Stomach smooth muscle (tissue), 2 donors: ENCODE measurements around the gene LHX4.

Source experiments
- H3K27ac ChIP-seq: one replicate; pipeline ENCODE4 v1.7.0; 2013; ENCODE audit warnings: mild to moderate bottlenecking, low read length, inconsistent platforms
- H3K27me3 ChIP-seq, 2 donors: one replicate each; pipeline ENCODE4 v1.7.0; 2013; ENCODE audit warnings: low read length in 2 of 2; ENCODE audit not compliant: insufficient read depth in 2 of 2, control insufficient read depth in 1 of 2
- H3K36me3 ChIP-seq, 2 donors: one replicate each; pipeline ENCODE4 v1.7.0; 2013; ENCODE audit warnings: low read length in 2 of 2; ENCODE audit not compliant: control insufficient read depth in 2 of 2, insufficient read depth in 2 of 2
- H3K4me1 ChIP-seq: one replicate; pipeline ENCODE4 v1.7.0; 2013; ENCODE audit warnings: low read length; ENCODE audit not compliant: control insufficient read depth, insufficient read depth
- H3K4me3 ChIP-seq, 2 donors: one replicate each; pipeline ENCODE4 v1.7.0; 2013; ENCODE audit warnings: low read length in 2 of 2
- H3K9ac ChIP-seq, 2 donors: one replicate each; pipeline ENCODE4 v1.7.0; 2013; ENCODE audit warnings: low read length in 2 of 2, mild to moderate bottlenecking in 1 of 2
- H3K9me3 ChIP-seq, 2 donors: one replicate each; pipeline ENCODE4 v1.7.0; 2013; ENCODE audit warnings: low read length in 2 of 2; ENCODE audit not compliant: control insufficient read depth in 2 of 2
- donor health status: healthy.
- donor health status: Pancreatic carcinoma.

The LHX4 gene

DNA sequence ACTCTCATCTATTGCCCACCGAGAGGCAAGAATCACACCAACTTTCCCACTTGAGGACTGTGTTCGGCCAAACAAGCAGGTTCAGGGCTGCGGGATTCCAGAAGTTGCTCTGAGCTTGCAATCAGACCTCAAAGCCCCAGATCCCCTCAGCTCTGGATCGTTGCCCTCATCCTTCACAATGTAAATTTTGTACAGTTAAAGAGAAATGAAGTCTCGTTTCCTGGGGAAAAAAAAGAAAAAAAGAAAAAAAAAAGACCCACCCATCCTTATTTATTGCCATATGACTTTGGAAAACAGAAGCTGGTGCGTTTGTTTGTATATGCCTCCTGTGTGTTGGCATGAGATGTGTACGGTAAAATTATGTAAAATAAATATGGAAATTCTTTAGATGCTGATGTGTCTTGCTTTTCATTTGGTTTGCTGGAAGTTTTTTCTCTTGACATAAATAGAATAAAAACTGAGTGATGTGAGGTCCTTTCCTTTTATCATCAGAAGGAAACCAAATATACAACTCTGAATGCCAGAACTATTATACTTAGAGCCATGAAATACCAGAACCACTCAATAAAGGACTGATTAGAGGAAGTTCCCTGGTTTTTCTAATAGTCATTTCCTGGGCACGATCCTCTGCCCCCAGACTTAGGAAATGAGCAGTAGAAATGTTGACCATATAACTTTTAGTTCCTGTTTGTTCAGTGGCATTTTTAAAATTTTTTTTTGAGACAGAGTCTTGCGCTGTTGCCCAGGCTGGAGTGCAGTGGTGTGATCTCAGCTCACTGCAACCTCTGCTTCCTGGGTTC is 48.7 kb downstream of the LHX4 start:
- H3K27me3 ChIP-seq, result no peaks in the 10 kb centered on the region
- no peak overlapping the region for H3K9ac ChIP-seq
- no peak overlapping the region for H3K4me3 ChIP-seq
- H3K9me3 ChIP-seq, result no peaks in the 10 kb centered on the region
- peaks cover 0 to 6% of the 10 kb centered on the region in 2 donors for H3K36me3 ChIP-seq
- H3K27ac ChIP-seq, result no peak overlapping the region
- no peaks in the 10 kb centered on the region for H3K4me1 ChIP-seq

DNA sequence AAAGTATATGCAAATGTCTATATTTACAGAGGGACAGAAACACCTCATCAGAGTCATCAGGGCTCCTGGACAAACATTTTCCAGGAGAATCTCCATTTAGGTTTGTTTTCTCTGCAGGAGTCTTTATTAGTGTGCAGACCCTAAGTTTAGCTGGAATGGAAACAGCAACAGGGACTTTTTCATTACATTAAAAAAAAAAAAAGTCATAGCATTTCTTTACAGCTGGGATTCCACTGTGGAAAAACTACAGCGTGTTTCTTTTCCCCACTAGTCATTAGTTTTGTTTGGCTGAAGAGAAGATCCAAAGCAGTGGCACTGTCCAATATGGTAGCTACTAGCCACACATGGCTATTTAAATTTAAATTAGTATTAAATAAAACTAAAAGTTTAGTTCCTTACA is 49.6 kb downstream of the LHX4 start:
- no peaks in the 10 kb centered on the region for H3K27me3 ChIP-seq
- no peaks in the 10 kb centered on the region for H3K9me3 ChIP-seq
- no peak overlapping the region for H3K27ac ChIP-seq
- no peak overlapping the region for H3K9ac ChIP-seq
- H3K36me3 ChIP-seq, result peaks cover 0 to 3% of the 10 kb centered on the region in 2 donors
- H3K4me3 ChIP-seq, result no peak overlapping the region
- H3K4me1 ChIP-seq, result no peaks in the 10 kb centered on the region

DNA sequence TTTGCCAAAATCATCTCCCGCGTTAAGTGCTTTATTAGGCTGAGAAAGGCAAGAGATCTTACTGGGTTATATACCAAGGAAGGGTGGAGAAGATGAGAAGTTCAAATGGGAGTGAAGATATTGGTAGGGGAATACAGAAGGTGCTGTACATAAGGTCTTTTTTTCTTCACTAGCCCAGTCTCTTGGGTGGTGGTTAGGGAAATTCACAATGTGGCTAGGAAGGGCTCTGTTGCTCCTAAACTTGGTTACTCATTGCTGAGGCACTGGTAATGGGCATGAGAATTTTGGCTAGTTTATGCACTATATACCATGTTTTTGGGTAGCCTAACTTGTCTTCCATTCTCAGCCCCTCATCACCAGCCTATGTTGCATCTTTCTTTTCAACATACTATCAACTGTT is 50.6 kb downstream of the LHX4 start:
- no peaks in the 10 kb centered on the region for H3K9me3 ChIP-seq
- no peak overlapping the region for H3K27ac ChIP-seq
- H3K36me3 ChIP-seq, result peaks cover 0 to 3% of the 10 kb centered on the region in 2 donors
- no peaks in the 10 kb centered on the region for H3K4me1 ChIP-seq
- H3K4me3 ChIP-seq, result no peak overlapping the region
- no peak overlapping the region for H3K9ac ChIP-seq
- no peaks in the 10 kb centered on the region for H3K27me3 ChIP-seq

DNA sequence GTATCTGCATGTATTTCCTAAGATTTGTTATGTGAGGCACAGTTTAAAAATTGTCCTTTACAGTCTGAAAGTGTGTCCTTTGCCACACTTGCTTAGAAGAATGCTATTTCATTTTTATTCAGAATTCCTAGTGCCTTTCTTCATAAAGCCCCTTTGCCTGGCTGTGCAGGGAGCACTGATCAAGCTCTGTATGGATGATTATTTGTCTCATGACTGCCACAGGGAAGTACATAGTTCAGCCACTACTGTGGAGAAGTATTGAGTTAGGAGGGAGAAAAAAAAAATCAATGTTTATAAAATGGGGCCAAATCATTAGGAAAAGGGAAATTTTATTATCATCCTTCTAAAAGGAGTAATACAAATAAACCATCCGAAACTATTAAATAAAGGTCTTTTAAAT is 51.4 kb downstream of the LHX4 start:
- Histone ChIP-seq H3K36me3 (peaks cover 0 to 3% of the 10 kb centered on the region in 2 donors), H3K4me1 (no peaks in the 10 kb centered on the region), H3K9me3 (no peaks in the 10 kb centered on the region), H3K27ac (no peak overlapping the region), H3K27me3 (no peaks in the 10 kb centered on the region), H3K9ac (no peak overlapping the region), H3K4me3 (no peak overlapping the region)

DNA sequence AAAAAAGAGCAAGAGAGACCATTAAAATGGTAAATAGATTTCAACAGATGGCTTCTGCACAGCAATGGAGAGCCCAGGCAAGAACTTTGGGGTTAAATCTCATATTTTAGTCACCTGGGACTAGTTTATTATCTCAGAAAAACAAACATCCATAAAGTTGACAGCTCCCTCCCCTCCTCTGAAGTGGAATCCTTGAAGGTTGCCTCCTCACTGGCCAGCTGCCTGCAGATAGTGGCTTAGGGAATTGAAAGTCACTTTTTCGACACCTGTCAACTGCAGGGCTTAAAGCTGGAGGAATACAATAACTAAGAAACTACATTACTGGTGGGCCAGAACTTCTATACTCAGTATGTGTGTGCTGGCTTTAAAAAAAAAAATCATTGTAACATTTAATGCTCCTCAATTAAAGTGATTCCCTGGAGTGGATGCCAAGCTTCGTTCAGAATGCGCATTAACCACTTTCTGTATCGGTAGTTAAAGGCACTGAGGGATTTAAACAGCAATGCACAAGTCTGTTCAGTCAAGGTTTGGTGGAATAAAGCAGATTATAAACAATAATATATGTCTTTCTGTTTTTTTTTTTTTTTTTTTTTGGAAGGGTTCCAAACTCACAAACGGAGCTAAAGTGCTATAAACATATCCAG is 52.5 kb downstream of the LHX4 start:
- Histone ChIP-seq H3K4me1 (no peaks in the 10 kb centered on the region), H3K9me3 (no peaks in the 10 kb centered on the region), H3K9ac (no peak overlapping the region), H3K27ac (no peak overlapping the region), H3K36me3 (peaks cover 0 to 3% of the 10 kb centered on the region in 2 donors), H3K27me3 (no peaks in the 10 kb centered on the region), H3K4me3 (no peak overlapping the region)

DNA sequence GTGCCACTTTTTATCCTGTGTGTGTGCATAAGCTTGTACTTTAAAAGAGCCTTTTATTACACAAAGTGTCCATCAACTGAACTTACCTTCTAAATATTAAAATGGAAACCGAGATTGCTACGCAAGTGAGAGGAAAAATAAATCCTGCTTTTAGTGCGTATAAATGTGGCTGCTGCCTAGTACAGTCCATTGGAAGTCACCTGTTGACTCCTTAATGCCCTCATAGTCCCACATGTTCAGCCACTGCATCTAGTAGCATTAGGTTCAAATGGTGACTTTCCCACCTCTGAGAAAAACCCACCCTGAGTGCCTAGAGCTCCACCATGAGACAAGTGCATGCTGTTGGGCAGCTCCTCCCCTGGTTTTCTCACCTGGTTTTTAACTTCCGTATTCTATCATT is 53.0 kb downstream of the LHX4 start:
- Histone ChIP-seq H3K27ac (no peak overlapping the region), H3K36me3 (peaks cover 0 to 3% of the 10 kb centered on the region in 2 donors), H3K27me3 (no peaks in the 10 kb centered on the region), H3K4me1 (no peaks in the 10 kb centered on the region), H3K4me3 (no peak overlapping the region), H3K9ac (no peak overlapping the region), H3K9me3 (no peaks in the 10 kb centered on the region)

DNA sequence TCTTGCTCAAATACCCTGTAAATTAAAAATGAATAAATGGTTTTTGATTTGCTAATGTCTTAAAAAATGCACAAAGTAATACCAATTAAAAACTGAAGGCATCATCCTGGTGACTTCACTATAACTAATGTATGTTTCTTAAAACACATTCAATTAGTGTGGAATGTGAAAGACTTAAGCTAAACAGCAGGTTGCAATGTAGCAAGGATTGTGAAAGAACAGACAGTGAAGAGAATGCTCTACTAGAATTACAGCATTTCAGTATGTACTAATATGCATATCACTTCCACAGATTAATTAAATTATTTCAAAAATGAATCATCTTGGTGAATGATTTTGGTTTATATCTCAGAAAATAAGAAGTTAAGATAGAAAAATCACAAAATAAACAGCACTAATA is 56.4 kb downstream of the LHX4 start:
- H3K27ac ChIP-seq, result no peak overlapping the region
- H3K27me3 ChIP-seq, result no peaks in the 10 kb centered on the region
- no peak overlapping the region for H3K9ac ChIP-seq
- H3K9me3 ChIP-seq, result no peaks in the 10 kb centered on the region
- no peak overlapping the region for H3K4me3 ChIP-seq
- no peaks in the 10 kb centered on the region for H3K4me1 ChIP-seq
- H3K36me3 ChIP-seq, result no peaks in the 10 kb centered on the region

- no peaks in the 10 kb centered on the region for H3K4me1 ChIP-seq
- no peak overlapping the region for H3K27ac ChIP-seq
- H3K9me3 ChIP-seq, result no peaks in the 10 kb centered on the region
- H3K4me3 ChIP-seq, result no peak overlapping the region
- no peak overlapping the region for H3K9ac ChIP-seq
- no peaks in the 10 kb centered on the region for H3K27me3 ChIP-seq
- no peaks in the 10 kb centered on the region for H3K36me3 ChIP-seq
Measured at GRCh38 chr1:180287988-180288705, 58.1 kb downstream of the LHX4 start.

- Histone ChIP-seq H3K9ac (no peak overlapping the region), H3K27ac (no peak overlapping the region)
Measured at GRCh38 chr1:180288940-180289339, 58.9 kb downstream of the LHX4 start.

GRCh38 chr1:180290265-180291001 is 60.4 kb downstream of the LHX4 start:
- Histone ChIP-seq H3K36me3 (no peaks in the 10 kb centered on the region), H3K27me3 (no peaks in the 10 kb centered on the region), H3K9ac (no peak overlapping the region), H3K4me1 (no peaks in the 10 kb centered on the region), H3K9me3 (no peaks in the 10 kb centered on the region), H3K27ac (no peak overlapping the region), H3K4me3 (no peak overlapping the region)

More at GRCh38 chr1:180288940-180289339, 58.9 kb downstream of the LHX4 start:
- Histone ChIP-seq H3K4me3 (no peak overlapping the region), H3K36me3 (no peaks in the 10 kb centered on the region), H3K4me1 (no peaks in the 10 kb centered on the region), H3K27me3 (no peaks in the 10 kb centered on the region), H3K9me3 (no peaks in the 10 kb centered on the region)
